Skin epidermis (tissue), 12 donors: ENCODE results near the gene TUBG2.

Experiments
- H3K27ac ChIP-seq, 21 experiments: fragments of 200-600 bp; sonication (generic) in 11 of 21; one replicate each; pipeline ENCODE4 v1.5.0; 2020; ENCODE audit warnings: mild to moderate bottlenecking in 3 of 21, inconsistent platforms in 2 of 21, moderate library complexity in 2 of 21
- H3K4me3 ChIP-seq, 7 experiments: fragments of 200-600 bp; sonication (generic) in 2 of 7; one replicate each; pipeline ENCODE4 v1.5.0; 2020; ENCODE audit warnings: inconsistent platforms in 2 of 7, mild to moderate bottlenecking in 2 of 7, moderate library complexity in 1 of 7

Gene TUBG2

GRCh38 chr17:42675348-42675964 lies 16.4 kb downstream of the TUBG2 start:
- Histone ChIP-seq H3K4me3 (peak overlapping the region; percentile 57 to 94 (median 75)), H3K27ac (peak overlapping the region in 20 of 21 experiments; percentile 67 to 98 (median 84))

GRCh38 chr17:42675965-42676423 lies 16.9 kb downstream of the TUBG2 start:
- peak overlapping the region in 20 of 21 experiments; percentile 67 to 98 (median 84) for H3K27ac ChIP-seq
- peak overlapping the region; percentile 57 to 94 (median 75) for H3K4me3 ChIP-seq

GRCh38 chr17:42676424-42677011 lies 17.4 kb downstream of the TUBG2 start, which contains the start of gene PLEKHH3:
Gene PLEKHH3, minus strand, starts transcription at chr17:42676994. Its CDS starts 431 bp downstream, at chr17:42676563.
- H3K27ac ChIP-seq: peak within 1 kb of the TSS in 20 of 21 experiments; percentile 80 to 98 (median 92)
- peak within 1 kb of the TSS; percentile 57 to 94 (median 75) for H3K4me3 ChIP-seq

DNA sequence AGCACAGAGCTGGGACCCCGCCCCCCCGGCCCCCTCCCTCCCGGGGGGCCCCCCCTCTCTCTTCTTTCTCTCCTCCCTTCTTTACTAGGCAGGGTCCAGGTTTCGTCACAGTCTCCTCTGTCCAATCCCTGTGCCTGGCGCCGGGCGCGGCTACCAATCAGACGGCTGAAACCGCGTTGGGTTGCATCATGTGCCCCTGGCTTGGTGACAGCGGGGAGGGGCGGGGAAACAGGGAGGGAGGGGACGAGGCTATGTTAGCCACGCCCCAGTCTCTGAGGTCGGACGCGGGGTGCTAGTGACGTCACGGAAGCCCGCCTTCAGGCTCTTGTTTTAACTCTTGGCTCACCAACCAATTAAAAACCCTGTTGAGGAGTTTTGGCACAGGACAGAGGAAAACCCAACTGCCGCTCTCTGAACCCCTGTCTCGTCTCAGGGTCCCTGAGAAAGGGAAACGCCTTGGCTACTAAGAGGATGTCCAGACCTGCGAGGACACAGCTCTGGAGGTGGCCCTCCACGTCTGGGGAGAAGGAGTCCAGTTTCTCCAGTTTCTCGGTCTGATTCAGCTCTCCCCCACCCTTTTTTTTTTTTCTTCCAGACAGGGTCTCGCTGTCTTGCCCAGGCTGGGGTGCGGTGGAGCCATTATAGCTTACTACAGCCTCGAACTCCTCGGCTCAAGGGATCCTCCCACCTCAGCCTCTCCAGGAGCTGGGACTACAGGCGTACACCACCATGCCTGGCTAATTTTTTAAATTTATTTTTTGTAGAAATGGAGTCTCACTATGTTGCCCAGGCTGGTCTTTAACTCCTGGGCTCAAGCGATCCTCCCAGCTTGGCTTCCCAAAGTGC lies 18.2 kb downstream of the TUBG2 start:
- Histone ChIP-seq H3K27ac (peak overlapping the region in 20 of 21 experiments; percentile 80 to 98 (median 92)), H3K4me3 (peak overlapping the region; percentile 57 to 94 (median 75))

- peak overlapping the region; percentile 52 to 94 (median 69) for H3K4me3 ChIP-seq
- peak overlapping the region in 20 of 21 experiments; percentile 78 to 98 (median 92) for H3K27ac ChIP-seq
Measured at GRCh38 chr17:42677921-42678781, 19.1 kb downstream of the TUBG2 start.

DNA sequence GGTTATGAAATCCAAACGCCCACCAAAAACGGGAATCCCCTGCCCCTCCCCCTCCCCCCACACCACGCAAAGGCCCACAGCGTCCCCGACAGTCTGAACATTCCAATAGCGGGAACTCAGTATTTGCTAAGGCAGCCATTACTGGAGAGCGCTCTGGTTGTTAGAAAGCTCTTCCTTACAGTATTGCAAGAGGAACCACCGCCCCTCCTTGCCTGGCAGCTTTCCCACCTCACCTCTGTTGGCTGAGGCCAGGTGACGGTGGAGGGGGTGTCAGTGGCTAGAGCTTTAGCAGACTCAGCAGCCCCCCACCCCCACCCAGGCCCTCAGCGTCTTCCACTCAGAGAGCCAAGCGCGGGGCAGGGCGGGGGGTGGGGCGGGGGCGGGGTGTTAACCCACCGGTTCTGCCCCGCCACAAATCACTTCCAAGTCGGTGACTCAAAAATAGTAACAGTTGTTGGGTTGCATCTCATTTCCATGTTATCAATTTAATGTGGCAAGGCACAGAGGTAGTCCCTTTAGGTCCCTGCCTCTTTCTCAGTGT lies 19.9 kb downstream of the TUBG2 start:
- H3K4me3 ChIP-seq: peak overlapping the region; percentile 52 to 94 (median 69)
- peak overlapping the region; percentile 23 to 98 (median 91) for H3K27ac ChIP-seq

DNA sequence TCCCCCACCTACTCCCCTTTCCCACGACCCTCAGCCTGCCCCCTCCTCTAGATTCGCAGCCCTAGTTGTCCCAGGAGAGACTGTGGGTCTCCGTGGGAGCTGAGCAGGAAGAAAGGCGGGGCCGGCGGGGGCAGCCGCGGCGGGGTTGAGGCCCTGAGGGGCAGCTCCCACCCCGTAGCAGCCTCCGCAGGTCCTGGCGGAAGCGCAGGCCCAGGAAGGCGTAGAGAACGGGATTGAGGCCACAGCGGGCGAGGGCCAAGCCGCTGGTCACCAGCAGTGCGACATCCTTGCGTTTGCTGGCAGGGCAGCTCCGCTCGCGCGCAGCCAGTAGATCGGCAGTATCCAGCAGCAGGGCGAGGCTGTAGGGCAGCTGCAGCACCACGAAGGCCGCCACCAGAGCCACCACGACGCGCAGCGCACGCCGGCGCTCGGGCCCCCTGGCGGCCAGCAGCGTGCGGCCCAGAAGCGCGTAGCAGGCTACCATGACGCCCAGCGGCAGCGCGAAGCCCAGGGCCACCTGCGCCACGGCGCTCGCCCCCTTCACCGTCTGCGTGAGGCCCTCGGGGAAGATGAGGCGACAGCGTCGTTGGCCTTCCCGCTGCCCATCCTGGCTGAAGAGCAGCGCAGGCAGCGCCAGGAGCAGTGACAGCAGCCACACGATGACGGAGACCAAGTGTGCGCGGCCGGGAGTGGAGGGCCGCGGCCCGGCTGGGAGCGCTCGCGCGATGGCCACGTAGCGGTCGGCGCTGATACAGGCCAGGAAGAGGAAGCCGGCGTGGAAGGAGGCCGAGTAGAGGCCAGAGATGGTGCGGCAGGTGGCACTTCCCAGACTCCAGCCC lies 20.6 kb downstream of the TUBG2 start:
- Histone ChIP-seq H3K27ac (peak overlapping the region; percentile 23 to 98 (median 91)), H3K4me3 (peak overlapping the region; percentile 52 to 94 (median 69))

- peak overlapping the region; percentile 23 to 98 (median 91) for H3K27ac ChIP-seq
- peak overlapping the region in 6 of 7 experiments; percentile 52 to 94 (median 72) for H3K4me3 ChIP-seq
Measured at GRCh38 chr17:42680331-42680808, 21.3 kb downstream of the TUBG2 start.

DNA sequence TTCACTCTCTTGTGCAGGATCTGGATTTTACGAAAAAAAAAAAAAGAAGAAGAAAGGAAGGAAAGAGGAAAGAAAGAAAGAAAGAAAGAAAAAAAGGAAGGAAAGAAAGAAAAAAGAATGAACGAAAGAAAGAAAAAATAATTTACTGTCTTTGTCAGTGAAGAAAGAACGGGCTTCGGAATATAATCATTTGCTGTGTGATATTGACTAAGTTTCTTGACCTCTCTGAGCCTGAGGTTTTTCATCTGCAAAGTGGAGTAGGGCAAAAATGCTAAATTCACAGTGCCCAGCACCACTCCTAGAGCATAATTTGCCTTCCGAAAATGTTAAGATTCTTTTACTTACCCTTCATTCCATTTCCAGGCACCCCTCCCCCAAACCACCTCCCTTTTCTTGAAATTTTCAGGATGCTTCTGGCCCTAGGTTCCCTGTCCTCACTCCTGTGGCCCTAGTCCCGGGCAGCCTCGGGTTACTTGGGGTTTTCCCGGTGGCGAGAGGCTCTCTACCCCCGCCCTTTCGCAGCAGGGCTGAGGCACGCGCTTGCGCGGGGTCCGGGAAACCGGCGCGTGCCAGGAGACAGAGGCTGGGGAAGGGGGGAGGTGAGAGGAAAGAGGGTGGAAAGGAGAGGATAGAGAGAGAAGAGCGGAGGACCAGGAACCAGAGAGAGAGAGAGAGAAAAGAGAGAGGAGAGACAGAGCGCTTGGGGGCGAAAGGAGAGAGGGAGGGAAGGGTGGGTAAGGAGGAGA lies 23.1 kb downstream of the TUBG2 start, which contains the start of gene CNTNAP1:
TSS of gene CNTNAP1 (plus strand) at position 556 of the 746 bp plus-strand sequence. CDS start 299 bp downstream, outside the sequence.
- Histone ChIP-seq H3K27ac (peak within 1 kb of the TSS in 16 of 21 experiments; percentile 17 to 77 (median 62)), H3K4me3 (peak within 1 kb of the TSS; percentile 5 to 50 (median 40))

DNA sequence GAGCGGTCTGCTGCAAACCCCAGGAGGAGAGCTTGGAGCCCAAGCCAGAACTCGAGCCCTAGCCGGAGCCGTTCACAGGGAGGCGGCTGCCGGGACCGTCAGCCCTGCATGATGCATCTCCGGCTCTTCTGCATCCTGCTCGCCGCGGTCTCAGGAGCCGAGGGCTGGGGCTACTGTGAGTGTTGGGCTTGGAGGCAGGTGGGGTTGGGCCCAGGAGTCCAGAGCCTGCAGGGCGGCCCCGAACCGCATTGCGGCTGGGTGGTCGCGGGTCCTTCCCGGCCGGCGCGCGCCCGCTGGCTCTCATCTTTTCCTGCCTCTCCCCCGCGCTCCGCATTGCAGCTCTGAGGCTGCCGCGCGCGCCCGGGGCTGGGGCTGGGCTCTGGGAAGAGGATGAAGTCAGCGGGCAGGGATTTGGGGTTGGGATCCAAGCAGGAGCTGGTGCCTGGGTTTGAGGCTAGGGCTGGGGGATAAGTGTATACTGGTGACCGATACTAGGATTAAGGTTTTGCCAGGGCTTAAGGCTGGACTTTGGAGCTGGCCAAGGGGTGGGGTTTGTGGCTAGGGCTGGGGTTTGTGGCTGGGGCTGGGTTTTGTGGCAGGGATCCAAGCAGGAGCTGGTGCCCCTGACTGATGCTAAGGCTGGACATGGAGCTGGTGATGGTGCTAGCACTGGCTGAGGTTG lies 23.8 kb downstream of the TUBG2 start:
- Histone ChIP-seq H3K27ac (peak overlapping the region in 16 of 21 experiments; percentile 17 to 77 (median 62)), H3K4me3 (peak overlapping the region; percentile 5 to 50 (median 40))

- Histone ChIP-seq H3K27ac (peak overlapping the region in 10 of 21 experiments; percentile 17 to 77 (median 47)), H3K4me3 (peak overlapping the region in 4 of 7 experiments; percentile 5 to 45 (median 42))
Measured at GRCh38 chr17:42683407-42684034, 24.4 kb downstream of the TUBG2 start.

DNA sequence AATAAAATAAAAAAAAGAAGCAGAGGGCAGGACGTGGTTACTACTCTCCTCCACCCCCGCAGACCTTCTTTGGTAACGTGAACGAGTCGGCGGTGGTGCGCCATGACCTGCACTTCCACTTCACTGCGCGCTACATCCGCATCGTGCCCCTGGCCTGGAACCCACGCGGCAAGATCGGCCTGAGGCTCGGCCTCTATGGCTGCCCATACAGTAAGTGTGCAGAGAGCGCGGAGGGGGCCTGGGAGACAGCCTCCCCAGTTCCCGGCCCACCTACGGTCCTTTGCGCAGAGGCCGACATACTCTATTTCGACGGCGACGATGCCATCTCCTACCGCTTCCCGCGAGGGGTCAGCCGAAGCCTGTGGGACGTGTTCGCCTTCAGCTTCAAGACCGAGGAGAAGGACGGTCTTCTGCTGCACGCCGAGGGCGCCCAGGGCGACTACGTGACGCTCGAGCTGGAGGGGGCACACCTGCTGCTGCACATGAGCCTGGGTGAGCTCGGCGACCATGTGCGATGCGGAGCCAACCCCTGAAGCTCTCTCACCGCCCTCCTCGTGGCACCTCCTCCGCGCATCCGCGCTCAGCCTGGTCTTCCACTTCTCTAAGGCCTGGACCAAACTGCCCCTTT lies 26.0 kb downstream of the TUBG2 start:
- Histone ChIP-seq H3K27ac (no peak overlapping the region), H3K4me3 (no peak overlapping the region)

DNA sequence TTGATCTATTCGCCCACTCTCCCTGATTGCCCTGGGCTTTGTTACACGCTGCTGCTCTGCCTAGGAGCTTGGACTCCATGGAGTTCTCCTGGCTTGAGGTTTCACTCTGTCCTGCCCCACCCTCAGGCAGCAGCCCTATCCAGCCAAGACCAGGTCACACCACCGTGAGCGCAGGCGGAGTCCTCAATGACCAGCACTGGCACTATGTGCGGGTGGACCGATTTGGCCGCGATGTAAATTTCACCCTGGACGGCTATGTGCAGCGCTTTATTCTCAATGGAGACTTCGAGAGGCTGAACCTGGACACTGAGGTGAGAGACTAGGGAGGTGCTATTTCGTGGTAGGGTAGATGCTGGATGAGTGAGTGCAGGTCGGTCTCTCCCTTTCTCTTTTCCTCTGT lies 26.7 kb downstream of the TUBG2 start:
- H3K27ac ChIP-seq: no peak overlapping the region

DNA sequence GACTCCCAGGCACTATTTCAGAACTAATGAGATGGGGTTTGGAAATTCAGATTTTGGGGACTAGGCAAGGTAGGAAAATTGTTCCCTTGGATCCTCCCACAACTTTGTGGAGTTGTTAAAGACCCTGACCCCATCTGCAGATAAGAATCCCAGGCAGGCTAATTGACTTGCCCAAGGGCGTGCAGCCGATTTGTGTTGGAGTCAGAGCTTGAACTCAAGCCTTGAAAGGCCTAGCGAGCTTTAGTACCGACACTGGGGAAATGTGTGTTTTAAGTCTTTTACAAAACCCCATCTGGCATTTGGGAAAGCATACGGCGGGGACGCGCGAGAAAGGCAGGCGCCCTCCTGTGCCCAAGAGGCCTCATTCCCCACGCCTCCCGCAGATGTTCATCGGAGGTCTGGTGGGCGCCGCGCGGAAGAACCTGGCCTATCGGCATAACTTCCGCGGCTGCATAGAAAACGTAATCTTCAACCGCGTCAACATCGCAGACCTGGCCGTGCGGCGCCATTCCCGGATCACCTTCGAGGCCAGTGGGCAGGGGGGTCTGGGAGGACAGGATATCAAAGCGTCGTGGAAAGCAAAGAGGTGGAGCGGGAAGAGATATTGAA lies 27.5 kb downstream of the TUBG2 start:
- no peak overlapping the region for H3K27ac ChIP-seq
- no peak overlapping the region for H3K4me3 ChIP-seq

More for the DNA sequence above, 26.7 kb downstream of the TUBG2 start:
- H3K4me3 ChIP-seq: no peak overlapping the region
